Measurements from ENCODE around the gene MYOZ2. TPM values are rescaled to one million over a fixed set of nuclear protein-coding genes. Genes with fewer than 3 reads are reported as not detected.
A peak's percentile ranks its signal among the peaks of the same experiment; 100 is the strongest.

The MYOZ2 gene
- total RNA-seq, 4 donors from 2014 or later: not detected

- H3K9me3 ChIP-seq: no peaks in the 10 kb centered on the region
- peaks cover 0 to 3% of the 10 kb centered on the region in 2 donors for H3K4me1 ChIP-seq
- no peak overlapping the region for H3K4me3 ChIP-seq (replicated peaks in 1 of 3)
- WGBS, 2 donors: 58 to 71% methylated on average over 3 of the region's 3 CpGs
- H3K27me3 ChIP-seq: no peaks in the 10 kb centered on the region
- no peaks in the 10 kb centered on the region for H3K36me3 ChIP-seq
- DNase-seq: no peak
- intact Hi-C loops (cut with DNase I): no loop called here
- no peak overlapping the region for H3K27ac ChIP-seq
- TF ChIP-seq POLR2A (IDR thresholded peaks at IDR 0.05) (no peak), CTCF (IDR thresholded peaks at IDR 0.05) (no peak)
Observed at GRCh38 chr4:119128148-119128547, 7.5 kb upstream of the MYOZ2 start.

- 74 to 84% methylated on average over 4 of the region's 4 CpGs for WGBS, 2 donors
- Histone ChIP-seq H3K4me3 (replicated peaks in 1 of 3) (no peak overlapping the region), H3K9me3 (no peaks in the 10 kb centered on the region), H3K4me1 (peaks cover 0 to 3% of the 10 kb centered on the region in 2 donors), H3K27ac (peak overlapping the region in 1 of 3 donors; percentile 9), H3K27me3 (no peaks in the 10 kb centered on the region), H3K36me3 (no peaks in the 10 kb centered on the region)
- intact Hi-C loops (cut with DNase I): no loop called here
- TF ChIP-seq CTCF (IDR thresholded peaks at IDR 0.05): no peak
- no peak for TF ChIP-seq POLR2A (IDR thresholded peaks at IDR 0.05)
- no peak for DNase-seq
Observed at GRCh38 chr4:119130365-119131065, 5.1 kb upstream of the MYOZ2 start.

- Histone ChIP-seq H3K9me3 (no peaks in the 10 kb centered on the region), H3K27me3 (no peaks in the 10 kb centered on the region), H3K4me3 (replicated peaks in 1 of 3) (no peak overlapping the region), H3K4me1 (peaks cover 0 to 3% of the 10 kb centered on the region in 2 donors), H3K36me3 (no peaks in the 10 kb centered on the region), H3K27ac (peak overlapping the region in 1 of 3 donors; percentile 23)
- TF ChIP-seq CTCF (IDR thresholded peaks at IDR 0.05) (no peak), POLR2A (IDR thresholded peaks at IDR 0.05) (no peak)
- intact Hi-C loops (cut with DNase I): no loop called here
- 83 to 88% methylated on average over 4 of the region's 4 CpGs for WGBS, 2 donors
- no peak for DNase-seq
Observed at GRCh38 chr4:119131164-119131563, 4.5 kb upstream of the MYOZ2 start.

- Histone ChIP-seq H3K4me3 (replicated peaks in 1 of 3) (no peak overlapping the region), H3K27me3 (no peaks in the 10 kb centered on the region), H3K9me3 (no peaks in the 10 kb centered on the region), H3K36me3 (no peaks in the 10 kb centered on the region), H3K4me1 (peaks cover 0 to 3% of the 10 kb centered on the region in 2 donors), H3K27ac (peak overlapping the region in 2 of 3 donors; percentile 23 to 41)
- TF ChIP-seq POLR2A (IDR thresholded peaks at IDR 0.05) (no peak), CTCF (IDR thresholded peaks at IDR 0.05) (no peak)
- intact Hi-C loops (cut with DNase I): no loop called here
- no peak for DNase-seq
- WGBS, 2 donors: 74 to 79% methylated on average over 5 of the region's 5 CpGs
Observed at GRCh38 chr4:119132306-119132705, 3.3 kb upstream of the MYOZ2 start.

- Histone ChIP-seq H3K27ac (no peak overlapping the region), H3K4me1 (peaks cover 0 to 7% of the 10 kb centered on the region in 2 donors), H3K36me3 (no peaks in the 10 kb centered on the region), H3K27me3 (no peaks in the 10 kb centered on the region), H3K4me3 (replicated peaks in 1 of 3) (no peak overlapping the region), H3K9me3 (no peaks in the 10 kb centered on the region)
- DNase-seq: no peak
- TF ChIP-seq CTCF (IDR thresholded peaks at IDR 0.05): no peak
- no peak for TF ChIP-seq POLR2A (IDR thresholded peaks at IDR 0.05)
- intact Hi-C loops (cut with DNase I): no loop called here
- WGBS, 2 donors: 78 to 81% methylated on average over 3 of the region's 3 CpGs
Observed at GRCh38 chr4:119136546-119136945, 914 bp downstream of the MYOZ2 start.
